NCI-H748 treated with DMSO at 0.1 percent for 48 hours (cell line): ENCODE data around the gene MAN1A1.

Source experiments
- DNase-seq: peaks from one replicate; lab custom pipeline; 2025; lab: John Stamatoyannopoulos, UW

Gene MAN1A1

DNA sequence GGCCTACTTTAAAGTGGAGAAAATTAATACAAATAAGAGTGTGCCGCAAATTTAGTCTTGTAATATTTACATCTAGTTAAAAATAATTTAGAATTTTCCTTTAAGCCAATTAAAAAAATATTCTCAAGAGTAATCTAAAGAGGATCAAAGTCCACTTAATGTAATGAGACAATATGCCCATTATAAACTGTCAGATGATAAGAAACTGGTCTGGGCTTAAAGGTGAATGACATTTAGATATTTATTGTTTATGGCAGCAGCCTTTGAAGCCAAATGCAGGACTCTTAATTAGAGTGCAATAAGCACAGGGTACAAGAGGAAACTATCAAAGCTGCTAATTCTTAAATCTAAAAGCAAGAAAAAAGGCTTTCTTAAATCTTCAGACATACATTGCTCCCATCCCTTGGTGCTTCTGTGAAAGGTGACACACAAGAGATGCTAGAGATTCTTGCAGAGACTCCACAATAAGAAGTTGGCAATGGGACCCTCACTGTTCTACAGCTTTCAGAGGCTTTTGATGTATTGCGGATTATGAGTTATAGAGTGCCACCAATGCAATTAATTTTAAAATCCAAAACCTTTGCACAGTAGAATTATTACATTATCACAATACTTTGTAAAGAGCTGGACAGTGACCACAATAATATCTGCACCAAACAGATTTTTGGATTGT lies 116.1 kb downstream of the MAN1A1 start:
- no peak for DNase-seq

- DNase-seq = no peak
Observed at GRCh38 chr6:119231394-119231793, 118.2 kb downstream of the MAN1A1 start.

GRCh38 chr6:119230160-119230559 lies 119.4 kb downstream of the MAN1A1 start:
- DNase-seq = no peak

- DNase-seq = no peak
Observed at GRCh38 chr6:119227377-119227776, 122.2 kb downstream of the MAN1A1 start.

DNA sequence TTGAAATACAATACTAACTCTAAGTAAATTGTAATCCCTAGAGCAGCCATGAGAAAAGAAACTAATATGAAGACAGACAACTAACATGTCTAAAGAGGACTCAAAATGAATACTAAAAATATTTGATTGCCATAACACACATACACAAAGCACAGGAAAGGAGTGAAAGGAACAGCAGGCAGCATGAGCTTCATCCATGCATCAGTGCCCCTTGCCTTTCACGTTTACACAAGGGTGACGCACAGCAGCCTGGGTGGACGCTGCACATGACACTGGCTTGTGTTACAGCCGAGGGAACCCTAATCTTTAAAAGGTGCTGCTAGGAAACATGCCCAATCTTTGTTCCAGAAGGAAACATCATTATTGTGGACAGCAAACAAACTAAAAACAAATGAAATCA lies 123.5 kb downstream of the MAN1A1 start:
- DNase-seq = peak; percentile 26

GRCh38 chr6:119224095-119224701 lies 125.4 kb downstream of the MAN1A1 start:
- DNase-seq = no peak

GRCh38 chr6:119220452-119220851 lies 129.1 kb downstream of the MAN1A1 start:
- DNase-seq = no peak

- no peak for DNase-seq
Observed at GRCh38 chr6:119218548-119218947, 131.0 kb downstream of the MAN1A1 start.

DNA sequence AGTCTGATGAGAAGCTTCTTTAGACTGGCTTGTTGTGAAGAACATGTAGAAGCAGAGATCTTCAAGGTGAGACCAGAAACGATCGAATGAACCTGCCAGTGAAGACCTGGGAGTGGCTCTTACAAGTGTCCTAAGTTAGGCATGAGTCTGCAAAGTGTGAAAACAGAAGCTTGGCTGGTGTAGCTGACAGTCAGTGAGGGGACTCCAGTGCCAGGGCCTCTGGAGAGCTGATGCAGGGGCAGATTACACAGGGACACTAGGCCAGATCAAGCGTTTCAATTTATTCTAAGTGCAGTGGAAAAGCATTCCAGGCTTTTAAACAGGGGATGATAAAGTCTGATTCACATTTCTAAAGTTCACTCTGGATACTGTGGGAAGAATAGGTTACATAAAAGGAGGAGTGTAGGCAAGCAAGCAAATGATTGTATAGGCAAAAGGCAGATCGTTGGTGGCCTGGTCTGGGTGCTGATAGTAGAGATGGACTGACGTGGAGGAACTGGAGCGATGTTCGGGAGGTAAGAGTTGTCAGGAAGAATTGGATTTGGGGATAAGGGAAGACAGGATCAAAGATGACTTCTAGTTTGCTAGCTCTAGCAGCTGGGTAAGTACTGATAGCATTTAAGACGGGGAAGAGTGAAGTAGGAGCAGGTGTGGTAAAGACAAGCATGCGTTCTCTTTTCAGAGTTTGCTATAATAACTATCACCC lies 133.5 kb downstream of the MAN1A1 start:
- no peak for DNase-seq

GRCh38 chr6:119215309-119215708 lies 134.3 kb downstream of the MAN1A1 start:
- no peak for DNase-seq

GRCh38 chr6:119210596-119210995 lies 139.0 kb downstream of the MAN1A1 start:
- DNase-seq = no peak

- no peak for DNase-seq
Observed at GRCh38 chr6:119209452-119210205, 139.9 kb downstream of the MAN1A1 start.

DNA sequence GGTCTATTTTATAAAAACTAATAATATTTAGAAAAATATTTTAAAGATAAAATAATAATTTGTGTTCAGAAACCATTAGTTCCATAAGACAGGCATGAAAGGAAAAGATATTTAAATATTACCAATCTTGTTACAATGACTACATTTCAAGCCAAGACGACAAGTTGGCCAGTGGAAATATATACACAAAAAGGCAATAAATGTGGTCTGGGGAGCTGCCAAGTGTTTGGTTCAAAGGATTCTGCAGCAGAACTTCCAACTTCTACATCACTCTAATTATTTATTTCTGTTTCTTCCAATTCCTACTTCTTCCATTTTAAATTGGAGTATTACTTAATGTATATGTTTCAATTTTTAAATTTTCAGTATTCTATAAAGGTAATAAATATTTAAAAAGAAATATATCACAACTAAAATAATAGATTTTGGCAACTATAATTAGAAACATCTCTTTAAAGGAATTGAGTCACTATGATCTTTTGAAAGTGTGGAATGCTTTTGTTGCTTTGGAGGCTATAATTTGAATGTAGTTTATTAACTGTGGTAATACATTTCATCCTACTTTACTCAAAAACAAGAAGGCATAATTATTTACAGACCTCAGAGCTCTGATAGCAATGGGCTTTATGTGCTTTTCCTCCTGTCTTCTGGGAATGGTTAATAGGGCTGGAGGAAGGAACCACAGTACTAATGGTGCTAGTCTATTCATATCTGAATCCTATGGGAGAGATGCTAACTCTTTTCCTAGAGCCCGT lies 141.4 kb downstream of the MAN1A1 start:
- no peak for DNase-seq

DNA sequence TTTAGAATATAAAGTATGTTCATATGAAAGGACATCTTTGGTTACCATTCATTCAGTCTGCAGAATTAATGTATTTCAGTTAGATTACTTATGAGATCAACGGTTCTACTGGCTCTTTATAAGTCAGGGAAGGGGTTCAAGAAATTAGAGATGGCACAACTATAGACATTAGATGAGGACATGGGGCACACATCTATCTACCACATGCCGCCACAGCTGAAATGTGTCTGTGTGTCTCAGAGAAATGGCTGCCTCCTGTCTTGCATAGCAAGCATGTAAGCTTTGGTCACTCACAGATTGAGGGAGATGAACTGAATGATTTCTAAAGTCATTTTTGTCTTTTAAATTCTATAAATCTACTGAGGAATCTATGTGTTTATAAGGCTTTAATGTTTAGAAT lies 142.2 kb downstream of the MAN1A1 start:
- no peak for DNase-seq

- no peak for DNase-seq
Observed at GRCh38 chr6:119205911-119206618, 143.5 kb downstream of the MAN1A1 start.

- DNase-seq = no peak
Observed at GRCh38 chr6:119204719-119205118, 144.8 kb downstream of the MAN1A1 start.

GRCh38 chr6:119201480-119201879 lies 148.1 kb downstream of the MAN1A1 start:
- peak; percentile 97 for DNase-seq

- no peak for DNase-seq
Observed at GRCh38 chr6:119200512-119201175, 148.9 kb downstream of the MAN1A1 start.

DNA sequence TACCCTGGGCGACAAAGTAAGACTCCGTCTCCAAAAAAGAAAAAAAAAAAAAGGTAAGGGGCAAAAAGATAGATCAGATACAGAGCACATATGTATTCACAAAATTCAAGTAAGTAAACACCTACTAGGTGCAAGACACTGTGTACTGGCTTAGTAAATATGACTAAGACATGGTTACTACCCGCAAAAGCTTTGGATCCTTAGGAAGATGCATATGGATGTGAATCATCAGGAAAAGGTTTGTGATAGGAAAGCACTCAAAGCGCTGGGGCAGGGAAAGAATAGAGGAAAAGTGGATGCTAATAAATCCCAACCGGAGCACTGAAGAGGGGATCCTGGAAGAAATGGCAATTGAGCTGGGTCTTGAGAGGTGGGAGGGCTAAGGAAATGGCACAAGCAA lies 152.3 kb downstream of the MAN1A1 start:
- DNase-seq = no peak

DNA sequence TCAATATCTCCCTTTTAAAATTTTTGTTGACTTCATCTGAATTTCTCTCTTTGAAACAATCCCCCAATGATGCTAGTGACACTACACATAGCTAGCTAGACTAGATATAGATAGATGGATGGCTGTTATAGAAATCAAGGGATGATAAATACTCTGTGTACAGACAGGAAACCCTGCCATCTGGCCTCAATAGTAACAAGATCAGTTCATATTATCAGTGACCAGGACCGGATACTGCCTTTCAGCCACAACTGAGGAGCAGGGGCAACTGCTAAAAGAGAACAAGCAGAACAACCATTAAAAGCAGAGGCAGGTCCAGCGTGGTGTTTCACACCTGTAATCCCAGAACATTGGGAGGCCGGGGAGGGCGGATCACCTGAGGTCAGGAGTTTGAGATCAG lies 152.8 kb downstream of the MAN1A1 start:
- no peak for DNase-seq

DNA sequence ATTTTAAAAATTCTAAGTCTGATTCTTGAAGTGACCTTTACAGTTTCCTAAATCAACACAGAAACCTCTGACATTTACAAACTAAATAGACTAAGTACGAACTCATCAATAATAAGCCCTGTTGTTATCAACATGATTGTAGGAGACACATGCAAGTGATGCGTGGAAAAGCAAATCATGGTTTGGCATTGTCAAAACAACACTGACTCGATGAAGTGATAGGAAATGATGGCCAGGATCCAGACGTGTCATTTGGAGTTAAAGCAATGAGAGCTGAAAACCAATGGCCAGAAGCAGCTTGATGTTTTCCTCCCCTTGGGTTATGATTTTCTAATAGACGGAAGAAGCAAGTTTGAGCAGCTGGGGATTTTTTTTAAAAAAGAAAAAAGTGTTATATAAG lies 153.7 kb downstream of the MAN1A1 start:
- no peak for DNase-seq
